OCI-LY1 (cell line): ENCODE measurements around the gene UBAP2L.
"Not testable (repeated sequence)": the region's sequence is repeated elsewhere in the genome, so short reads cannot be mapped to it uniquely, and the experiment has no call there.

Experiments
- H2AFZ ChIP-seq: fragments of 200-600 bp; sonication (generic), shearing (Covaris generic); 2 replicates; pipeline ENCODE4 v1.6.0; 2014; ENCODE audit warnings: antibody characterized with exemption, mild to moderate bottlenecking, low read length
- H3F3A ChIP-seq: fragments of 200-600 bp; sonication (generic), shearing (Covaris generic); 2 replicates; pipeline ENCODE4 v1.6.0; 2014; ENCODE audit warnings: mild to moderate bottlenecking, antibody characterized with exemption, low read length, moderate library complexity; ENCODE audit not compliant: insufficient read depth
- H3K27ac ChIP-seq: fragments of 200-600 bp; sonication (generic); 2 replicates; pipeline ENCODE4 v1.5.1; 2014; ENCODE audit warnings: low read length, mixed run types, mild to moderate bottlenecking, low read depth; ENCODE audit not compliant: poor library complexity, severe bottlenecking
- H3K27me3 ChIP-seq: fragments of 200-600 bp; sonication (generic); 2 replicates; pipeline ENCODE4 v1.6.0; 2014; ENCODE audit warnings: antibody characterized with exemption, mild to moderate bottlenecking, low read length, moderate library complexity; ENCODE audit not compliant: insufficient read depth
- H3K36me3 ChIP-seq: fragments of 200-600 bp; sonication (generic); 2 replicates; pipeline ENCODE4 v1.6.1; 2014; ENCODE audit warnings: mild to moderate bottlenecking, antibody characterized with exemption, low read length, moderate library complexity, mixed read lengths; ENCODE audit not compliant: insufficient read depth
- H3K4me1 ChIP-seq: fragments of 200-600 bp; sonication (generic); 2 replicates; pipeline ENCODE4 v1.5.1; 2014; ENCODE audit warnings: mild to moderate bottlenecking, low read length, moderate library complexity; ENCODE audit not compliant: insufficient read depth, severe bottlenecking
- H3K4me2 ChIP-seq: fragments of 200-600 bp; sonication (generic), shearing (Covaris generic); 2 replicates; pipeline ENCODE4 v1.6.1; 2014; ENCODE audit warnings: low read length
- H3K4me3 ChIP-seq: fragments of 200-600 bp; sonication (generic); 2 replicates; pipeline ENCODE4 v1.5.1; 2014; ENCODE audit warnings: low read length, low read depth, mild to moderate bottlenecking, mixed read lengths; ENCODE audit not compliant: poor library complexity, severe bottlenecking
- H3K79me2 ChIP-seq: fragments of 200-600 bp; shearing (Covaris generic); 2 replicates; pipeline ENCODE4 v1.6.1; 2016; ENCODE audit warnings: mixed run types, low read length, mixed read lengths; ENCODE audit not compliant: insufficient read depth
- H3K9ac ChIP-seq: fragments of 200-600 bp; sonication (generic), shearing (Covaris generic); 2 replicates; pipeline ENCODE4 v1.6.1; 2014; ENCODE audit warnings: mild to moderate bottlenecking, low read length, mixed read lengths
- H3K9me2 ChIP-seq: fragments of 200-600 bp; sonication (generic), shearing (Covaris generic); 2 replicates; pipeline ENCODE4 v1.6.1; 2014; ENCODE audit warnings: low read depth, mild to moderate bottlenecking, low read length, mixed read lengths
- H3K9me3 ChIP-seq: fragments of 200-600 bp; shearing (Covaris generic); 2 replicates; pipeline ENCODE4 v1.6.1; 2014; ENCODE audit warnings: low read length, mixed read lengths
- H4K20me1 ChIP-seq: fragments of 200-600 bp; sonication (generic), shearing (Covaris generic); 2 replicates; pipeline ENCODE4 v1.6.0; 2016; ENCODE audit warnings: mild to moderate bottlenecking, low read length; ENCODE audit not compliant: insufficient read depth
- CTCF ChIP-seq: fragments of 200-600 bp; sonication (generic), shearing (Covaris generic); IDR thresholded peaks from 2 replicates; pipeline ENCODE4 v1.5.1; 2017; ENCODE audit warnings: mild to moderate bottlenecking, antibody characterized with exemption, low read length, moderate library complexity, mixed read lengths
- EZH2 ChIP-seq: fragments of 200-600 bp; sonication (generic), shearing (Covaris generic); IDR thresholded peaks from 2 replicates; pipeline ENCODE4 v1.8.0; 2017; ENCODE audit warnings: borderline replicate concordance, mixed run types, mild to moderate bottlenecking, antibody characterized with exemption, low read length, moderate library complexity, mixed read lengths

The UBAP2L gene

DNA sequence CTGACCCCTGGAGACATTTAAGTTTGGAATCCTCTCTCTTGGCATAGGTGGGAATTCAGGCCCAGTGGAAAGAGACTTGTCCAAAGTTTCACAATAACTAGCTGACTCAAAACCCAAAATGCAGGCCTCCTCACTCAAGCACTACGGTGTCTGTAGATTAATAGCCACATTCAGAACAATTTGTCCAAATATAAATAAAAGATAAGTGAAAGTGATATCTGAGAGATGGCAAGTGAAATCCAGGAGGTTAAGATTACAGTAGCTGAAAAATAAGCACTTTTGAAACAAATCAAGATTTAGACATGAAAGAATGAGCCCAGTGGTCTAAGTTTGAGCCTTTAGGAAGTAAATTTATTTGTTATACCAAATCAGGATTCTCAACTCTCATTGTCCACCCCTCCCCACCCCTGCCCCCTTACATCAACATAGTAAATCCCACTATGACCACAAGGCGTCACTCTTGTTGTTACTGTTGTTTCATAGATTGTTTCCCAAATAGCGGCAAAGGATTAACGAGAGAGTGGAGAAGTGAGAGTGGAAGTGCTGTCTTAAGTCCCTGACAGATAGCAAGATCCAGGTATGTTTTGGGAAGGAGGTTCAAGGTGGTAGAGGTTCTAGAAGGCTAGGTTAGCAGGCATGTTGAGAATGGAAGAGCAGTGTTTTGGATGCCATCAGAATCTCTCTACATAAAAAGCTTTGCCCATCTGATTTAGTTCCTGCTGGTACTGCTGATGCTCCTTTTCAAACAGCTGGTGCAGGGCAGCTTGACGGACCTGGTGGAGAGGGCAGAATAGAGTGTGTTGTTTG, 21.8 kb upstream of the UBAP2L start:
- Histone ChIP-seq H3K79me2 (no peaks in the 10 kb centered on the region), H3K4me3 (no peak overlapping the region), H2AFZ (no peak overlapping the region), H4K20me1 (no peaks in the 10 kb centered on the region), H3K27me3 (no peaks in the 10 kb centered on the region; the same call in 1 of the 2 replicates), H3K9me3 (no peaks in the 10 kb centered on the region), H3K9ac (no peak overlapping the region), H3K4me1 (peaks cover 5% of the 10 kb centered on the region), H3K9me2 (no peaks in the 10 kb centered on the region), H3K27ac (no peak overlapping the region), H3K4me2 (peak overlapping the region; percentile 47), H3F3A (no peaks in the 10 kb centered on the region), H3K36me3 (no peaks in the 10 kb centered on the region)
- TF ChIP-seq EZH2: no peak
- TF ChIP-seq CTCF: peak; percentile 78

GRCh38 chr1:154199563-154199879, 21.2 kb upstream of the UBAP2L start:
- H3F3A ChIP-seq: no peaks in the 10 kb centered on the region
- no peak overlapping the region for H3K4me2 ChIP-seq
- H3K4me1 ChIP-seq: peaks cover 5% of the 10 kb centered on the region
- H3K27ac ChIP-seq: no peak overlapping the region
- no peak overlapping the region for H3K4me3 ChIP-seq
- H3K79me2 ChIP-seq: no peaks in the 10 kb centered on the region
- H4K20me1 ChIP-seq: no peaks in the 10 kb centered on the region
- H3K9ac ChIP-seq: no peak overlapping the region
- no peaks in the 10 kb centered on the region for H3K9me2 ChIP-seq
- H2AFZ ChIP-seq: no peak overlapping the region
- TF ChIP-seq EZH2 (no peak), CTCF (no peak)
- no peaks in the 10 kb centered on the region; the same call in 1 of the 2 replicates for H3K27me3 ChIP-seq
- no peaks in the 10 kb centered on the region for H3K36me3 ChIP-seq
- no peaks in the 10 kb centered on the region for H3K9me3 ChIP-seq

DNA sequence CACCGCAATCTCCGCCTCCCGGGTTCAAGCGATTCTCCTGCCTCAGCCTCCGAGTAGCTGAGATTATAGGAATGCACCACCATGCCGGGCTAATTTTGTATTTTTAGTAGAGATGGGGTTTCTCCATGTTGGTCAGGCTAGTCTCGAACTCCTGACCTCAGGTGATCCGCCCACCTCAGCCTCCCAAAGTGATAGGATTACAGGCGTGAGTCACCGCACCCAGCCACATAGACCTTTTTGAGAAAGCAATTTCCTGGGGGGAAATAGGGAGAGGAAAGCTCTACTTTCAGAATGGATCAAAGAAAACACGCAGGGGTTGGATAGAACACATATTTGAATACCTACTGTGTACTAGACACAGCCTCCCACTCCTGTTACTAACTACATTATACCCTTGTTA, 15.0 kb upstream of the UBAP2L start:
- not testable (repeated sequence) for H3K4me2 ChIP-seq, H3K27ac ChIP-seq

GRCh38 chr1:154206196-154206595, 14.6 kb upstream of the UBAP2L start, which contains the start of gene CFAP141:
TSS of gene CFAP141 (minus strand) at chr1:154206333. CDS start at chr1:154206307, 26 bp downstream.
- Histone ChIP-seq H3K79me2 (no peaks in the 10 kb centered on the region), H3K9me2 (no peaks in the 10 kb centered on the region), H4K20me1 (no peaks in the 10 kb centered on the region), H3K9me3 (no peaks in the 10 kb centered on the region), H3K4me3 (no peak within 1 kb of the TSS), H3K4me2 (no peak within 1 kb of the TSS), H3K27ac (no peak within 1 kb of the TSS), H3K27me3 (no peaks in the 10 kb centered on the region), H3K9ac (no peak within 1 kb of the TSS), H3F3A (peaks cover 6% of the 10 kb centered on the region; the same call in 1 of the 2 replicates), H3K4me1 (no peaks in the 10 kb centered on the region), H2AFZ (no peak within 1 kb of the TSS), H3K36me3 (peaks cover 53% of the 10 kb centered on the region)
- TF ChIP-seq CTCF (no peak), EZH2 (no peak)

More for the DNA sequence above, 15.0 kb upstream of the UBAP2L start:
- H3K27me3 ChIP-seq, H2AFZ ChIP-seq, H3K9ac ChIP-seq, H3K79me2 ChIP-seq, H4K20me1 ChIP-seq, H3K9me2 ChIP-seq, H3K4me3 ChIP-seq, H3K9me3 ChIP-seq, H3K4me1 ChIP-seq, H3F3A ChIP-seq: not testable (repeated sequence)
- H3K36me3 ChIP-seq: peaks cover 53% of the 10 kb centered on the region
